ENCODE data around the gene NDUFAF2.
"Not testable (repeated sequence)": the region's sequence is repeated elsewhere in the genome, so short reads cannot be mapped to it uniquely, and the experiment has no call there.

Gene NDUFAF2

GRCh38 chr5:61178702-61179101 lies 233.7 kb downstream of the NDUFAF2 start:
- no peak for DNase-seq (ENCODE audit: low spot score)

GRCh38 chr5:61180886-61181285 lies 235.9 kb downstream of the NDUFAF2 start:
- no peak for DNase-seq (ENCODE audit: low spot score)

GRCh38 chr5:61182449-61182848 lies 237.4 kb downstream of the NDUFAF2 start:
- DNase-seq (ENCODE audit: low spot score) = no peak

- DNase-seq (ENCODE audit: low spot score) = no peak
Observed at GRCh38 chr5:61183538-61183937, 238.5 kb downstream of the NDUFAF2 start.

GRCh38 chr5:61184708-61185107 lies 239.7 kb downstream of the NDUFAF2 start:
- no peak for DNase-seq (ENCODE audit: low spot score)

- no peak for DNase-seq (ENCODE audit: low spot score)
Observed at GRCh38 chr5:61186634-61187033, 241.6 kb downstream of the NDUFAF2 start.

GRCh38 chr5:61187352-61187751 lies 242.3 kb downstream of the NDUFAF2 start:
- not testable (repeated sequence) for DNase-seq (ENCODE audit: low spot score)

- not testable (repeated sequence) for DNase-seq (ENCODE audit: low spot score)
Observed at GRCh38 chr5:61187826-61188225, 242.8 kb downstream of the NDUFAF2 start.

GRCh38 chr5:61198606-61199005 lies 253.6 kb downstream of the NDUFAF2 start:
- DNase-seq (ENCODE audit: low spot score) = no peak

- no peak for DNase-seq (ENCODE audit: low spot score)
Observed at GRCh38 chr5:61200582-61201155, 255.7 kb downstream of the NDUFAF2 start.

GRCh38 chr5:61202213-61202612 lies 257.2 kb downstream of the NDUFAF2 start:
- no peak for DNase-seq (ENCODE audit: low spot score)

All from hematopoietic multipotent progenitor cell treated with erythropoietin and hydrocortisone succinate and interleukin-3 and kit ligand, for 17 days (in vitro differentiated cells).